Heart left ventricle (tissue), 16 donors: ENCODE results near the gene KCNJ18. TPM values are rescaled to one million over a fixed set of nuclear protein-coding genes. Genes with fewer than 3 reads are reported as not detected.
"Not testable (repeated sequence)": the region's sequence is repeated elsewhere in the genome, so short reads cannot be mapped to it uniquely, and the experiment has no call there.

Experiments
- ATAC-seq, 4 donors: fragments of 200-7000 bp; cut with Tn5 transposase; one replicate each; pipeline ENCODE4 v1.9.1; 2020 to 2022; ENCODE audit warnings: moderate library complexity in 4 of 4, mild to moderate bottlenecking in 3 of 4, moderate number of reproducible peaks in 1 of 4
- DNase-seq, 5 donors: peaks; one replicate each; pipeline ENCODE4 v3.0.0-alpha.2; 2020
- H3K27ac ChIP-seq, 12 donors: fragments of 200-600 bp; sonication (generic) in 4 of 12; one replicate each; pipeline versions ENCODE4 v1.5.0 to v1.8.0; 2016 to 2022; ENCODE audit warnings: mild to moderate bottlenecking in 2 of 12
- H3K27me3 ChIP-seq, 9 donors: fragments of 200-600 bp; sonication (generic) in 2 of 9; one replicate each; pipeline versions ENCODE4 v1.5.1 to v1.8.0; 2016 to 2022; ENCODE audit warnings: mild to moderate bottlenecking in 3 of 9
- H3K36me3 ChIP-seq, 9 donors: fragments of 200-600 bp; sonication (generic) in 2 of 9; one replicate each; pipeline versions ENCODE4 v1.5.0 to v1.8.0; 2018 to 2022; ENCODE audit warnings: mild to moderate bottlenecking in 2 of 9
- H3K4me1 ChIP-seq, 12 donors: fragments of 200-600 bp; sonication (generic) in 4 of 12; one replicate each; pipeline versions ENCODE4 v1.5.0 to v1.8.0; 2016 to 2022; ENCODE audit warnings: mild to moderate bottlenecking in 3 of 12
- H3K4me3 ChIP-seq, 12 donors: fragments of 200-600 bp; sonication (generic) in 4 of 12; one replicate each; pipeline versions ENCODE4 v1.5.0 to v1.8.0; 2017 to 2022; ENCODE audit warnings: mild to moderate bottlenecking in 9 of 12, moderate library complexity in 4 of 12
- H3K9me3 ChIP-seq, 12 donors: fragments of 200-600 bp; sonication (generic) in 4 of 12; one replicate each; pipeline versions ENCODE4 v1.5.0 to v1.8.0; 2016 to 2022; ENCODE audit warnings: mild to moderate bottlenecking in 1 of 12
- WGBS, 4 donors: extraction: QIAGEN DNeasy Blood & Tissue Kit in 2 of 4; methylation state at CpG; one replicate each; pipeline versions ENCODE4 v1.1.5 to v1.1.7; 2013 to 2018; 5-methylcytosine and 5-hydroxymethylcytosine counted together
- intact Hi-C, 10 donors: fragments of 100-400 bp; cut with DNase I; formaldehyde crosslinking; loops; one replicate each; pipeline versions ENCODE4 v1.11.1 to v1.14.2; 2022
- long read RNA-seq, 3 donors: library from polyadenylated mRNA; unstranded; transcript quantifications; one replicate each; pipeline ENCODE4 v2.0.0, GENCODE V29; 2020 to 2021
- polyA plus RNA-seq, 2 donors: library from polyadenylated mRNA; stranded (reverse); fragments of 200-250 nt; gene quantifications; one replicate each; pipeline ENCODE4 v1.2.3, GENCODE V29; 2013
- total RNA-seq, 9 donors: library from RNA; depleted of rRNA in 2 of 9; stranded (reverse); fragments of >200 nt in 2 of 9; fragmentation: NEBNext Ultra II Directional in 3 of 9; extraction: Animal tissue kit (Norgen Biotek cat#: 25700) in 3 of 9; gene quantifications; one replicate each; pipeline versions ENCODE4 v1.1.0 to v1.2.4, GENCODE V29; 2016 to 2023
- donor health status: ischemic (EF 13 %, LVEDD 7.1; RV severe dilation, severe dysfunction).
- donor health status: healthy with polysubstance abuse.
- donor health status: DM: no; HTN: yes; CAD: no.
- donor health status: DM: no; HTN: no; CAD: no.
- donor health status: ischemic (EF 25% LVEDD 6.9; RV normal size, moderate dysfunction).
- donor health status: ischemic (EF 25% LVEDD 5.7; RV mildly dilated, moderate dysfunction).
- donor health status: healthy.
- donor health status: DM: yes; HTN: yes; CAD: no.
- donor health status: ischemic (EF 35%, LVEDD 5.7; RV mildly dilated, moderate dysfunction).
- donor health status: nonischemic (EF 11% LVEDD 7.7; RV severe dilation, severe dysfunction).
- donor health status: DM: yes; HTN: yes; CAD: no.
- donor health status: PGD.
- donor health status: ischemic (EF 29% LVEDD 5.4; RV normal size, mild dysfunction).
- donor health status: nonischemic (EF 23%, LVEDD 6.1; RV moderate dilation, normal function).

Gene KCNJ18
- total RNA-seq (not detected), polyA plus RNA-seq (not detected)
- long read RNA-seq, donor 1 = 0 reads
- long read RNA-seq, donor 2 = 0 reads
- long read RNA-seq, donor 3 = 0 reads

DNA sequence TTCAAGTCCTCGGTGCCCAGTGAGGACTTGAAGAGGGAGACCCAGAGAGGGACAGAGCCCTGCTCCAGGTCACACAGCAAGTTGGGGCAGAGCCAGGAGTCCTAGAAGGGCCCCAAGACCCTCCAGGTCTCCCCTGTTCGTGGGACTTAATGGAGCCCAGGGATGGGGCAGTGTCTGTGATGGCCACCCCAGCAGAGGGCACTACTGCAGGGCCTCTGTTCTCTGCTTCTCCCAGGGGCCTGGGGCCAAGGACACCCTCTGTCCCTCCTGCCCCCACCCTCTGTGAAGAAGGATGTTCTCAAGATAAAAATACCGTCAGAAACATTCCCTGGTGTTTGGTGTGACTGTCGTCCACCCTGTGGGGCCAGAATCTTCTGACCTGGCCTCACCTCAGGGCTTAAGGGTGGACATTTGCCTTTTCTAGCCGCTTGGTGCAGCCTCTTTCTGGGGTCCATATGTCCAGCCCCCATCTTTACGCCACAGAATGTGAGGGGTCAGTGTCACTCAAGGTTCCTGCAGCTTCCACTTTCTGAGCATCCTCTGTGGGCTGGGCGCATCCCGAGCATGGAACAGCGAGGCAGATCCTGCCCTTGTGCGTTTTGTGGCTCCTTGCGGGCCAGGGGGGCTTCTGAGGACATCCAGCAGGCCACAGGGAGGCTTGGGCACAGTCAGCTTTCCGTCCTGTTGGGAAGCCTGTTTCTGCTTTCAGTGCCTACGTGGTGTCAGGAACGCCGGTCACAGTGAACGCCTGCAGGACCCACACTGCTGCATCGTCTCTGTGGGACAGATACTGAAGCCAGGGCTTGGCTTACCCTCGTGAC lies at the start of gene KCNJ18:
TSS of gene KCNJ18 (plus strand) at position 641 of the 821 bp plus-strand sequence. CDS start 10,264 bp downstream, outside the sequence.
- H3K4me3 ChIP-seq, H3K9me3 ChIP-seq, H3K27ac ChIP-seq, H3K4me1 ChIP-seq, intact Hi-C loops, H3K27me3 ChIP-seq, H3K36me3 ChIP-seq: not testable (repeated sequence)
- DNase-seq (peak in 1 of 5 donors; percentile 49), ATAC-seq (peak in 1 of 4 donors; percentile 14)
- WGBS, 4 donors = 64 to 78% (median 68%) methylated on average over 5 to 18 of the region's 18 CpGs

DNA sequence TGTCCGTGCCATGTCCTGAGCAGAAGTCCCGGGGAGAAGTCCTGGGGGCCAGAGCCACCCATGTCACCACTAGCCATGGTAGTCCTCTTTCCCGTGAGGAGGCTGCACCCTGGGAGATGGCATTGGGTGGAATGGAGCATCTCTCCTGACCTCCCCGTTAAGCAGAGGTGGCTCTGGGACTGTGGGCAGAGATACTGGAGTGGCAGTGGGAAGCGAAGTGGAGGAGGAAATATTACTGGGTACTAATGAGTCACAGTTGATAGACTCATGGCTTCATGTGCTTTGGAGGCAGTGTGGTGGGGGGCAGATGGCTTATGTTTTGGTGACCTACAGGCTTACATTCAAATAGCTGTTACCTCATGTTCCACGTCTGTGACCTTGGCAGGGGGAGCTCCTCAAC lies 44.2 kb upstream of the KCNJ18 start:
- intact Hi-C loops, H3K4me1 ChIP-seq, H3K36me3 ChIP-seq, H3K4me3 ChIP-seq, H3K9me3 ChIP-seq, H3K27ac ChIP-seq, DNase-seq, ATAC-seq, H3K27me3 ChIP-seq: not testable (repeated sequence)
- WGBS, 4 donors = 71 to 75% (median 73%) methylated on average over 5 to 6 of the region's 6 CpGs

DNA sequence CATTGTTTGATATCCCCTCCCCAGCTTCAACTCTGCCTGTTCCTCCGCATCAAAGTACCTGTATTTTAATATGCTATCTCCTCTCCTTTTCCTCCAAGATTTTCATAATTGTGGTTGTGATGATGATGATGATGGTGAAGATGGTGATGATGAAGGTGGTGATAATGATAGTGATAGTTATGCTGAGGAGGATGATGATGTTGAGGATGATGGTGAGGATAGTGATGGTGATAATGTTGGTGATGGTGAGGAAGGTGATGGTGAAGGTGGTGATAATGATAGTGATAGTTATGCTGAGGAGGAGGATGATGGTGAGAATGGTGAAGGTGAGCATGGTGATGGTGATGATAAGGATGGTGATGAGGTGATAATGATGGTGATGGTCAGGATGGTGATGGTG lies 42.3 kb upstream of the KCNJ18 start:
- H3K9me3 ChIP-seq, intact Hi-C loops, H3K36me3 ChIP-seq, ATAC-seq, H3K27me3 ChIP-seq, H3K27ac ChIP-seq, DNase-seq, H3K4me1 ChIP-seq, H3K4me3 ChIP-seq: not testable (repeated sequence)
- whole genome bisulfite sequencing, 4 donors = 72 to 88% (median 76%) methylated on average over 1 of the region's 1 CpG

DNA sequence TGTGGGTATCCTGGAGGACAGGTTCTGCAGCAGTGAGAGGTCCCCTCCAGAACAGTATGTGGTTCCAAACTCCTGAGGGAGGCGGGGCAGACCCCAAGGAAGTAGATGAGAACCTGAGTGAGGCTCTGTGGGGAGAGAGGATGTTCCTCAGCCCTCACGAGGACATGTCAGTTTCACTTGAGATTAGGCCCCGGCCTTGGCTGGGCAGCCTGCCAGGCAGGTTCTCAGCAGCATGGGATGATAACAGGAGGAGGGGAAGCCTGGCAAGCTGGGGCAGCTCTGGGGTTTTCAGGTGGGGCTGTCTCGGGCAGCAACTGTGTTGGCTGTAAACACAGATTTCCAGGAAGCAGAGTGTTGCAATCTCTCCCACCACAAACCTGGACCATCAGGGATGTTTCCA lies 40.3 kb upstream of the KCNJ18 start:
- WGBS, 4 donors = 15 to 29% (median 20%) methylated on average over 3 to 4 of the region's 4 CpGs
- intact Hi-C loops, H3K4me1 ChIP-seq, H3K4me3 ChIP-seq, H3K27ac ChIP-seq, H3K9me3 ChIP-seq, DNase-seq, H3K27me3 ChIP-seq, ATAC-seq, H3K36me3 ChIP-seq: not testable (repeated sequence)

DNA sequence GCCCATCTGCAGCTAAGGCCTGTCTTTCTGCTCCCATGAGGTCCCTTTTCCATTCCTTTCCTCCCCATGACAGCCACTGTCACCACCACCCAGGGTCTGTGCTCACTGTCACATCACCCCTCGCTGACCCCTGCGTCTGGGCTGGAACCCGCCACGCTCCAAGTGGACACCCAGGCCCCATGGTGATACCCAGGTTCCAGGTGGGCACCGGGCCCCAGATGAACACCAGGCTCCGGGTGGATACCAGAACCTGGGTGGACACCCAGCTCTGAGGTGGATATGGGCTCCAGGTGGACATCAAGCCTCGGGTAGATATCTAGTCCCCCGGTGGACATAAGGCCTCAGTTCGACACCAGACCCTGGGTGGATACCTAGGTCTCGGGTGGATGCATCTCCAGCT lies 39.1 kb upstream of the KCNJ18 start:
- intact Hi-C loops, H3K4me1 ChIP-seq, DNase-seq, ATAC-seq, H3K4me3 ChIP-seq, H3K27me3 ChIP-seq, H3K36me3 ChIP-seq, H3K9me3 ChIP-seq, H3K27ac ChIP-seq: not testable (repeated sequence)
- WGBS, 4 donors = 81 to 88% (median 84%) methylated on average over 7 to 10 of the region's 10 CpGs

DNA sequence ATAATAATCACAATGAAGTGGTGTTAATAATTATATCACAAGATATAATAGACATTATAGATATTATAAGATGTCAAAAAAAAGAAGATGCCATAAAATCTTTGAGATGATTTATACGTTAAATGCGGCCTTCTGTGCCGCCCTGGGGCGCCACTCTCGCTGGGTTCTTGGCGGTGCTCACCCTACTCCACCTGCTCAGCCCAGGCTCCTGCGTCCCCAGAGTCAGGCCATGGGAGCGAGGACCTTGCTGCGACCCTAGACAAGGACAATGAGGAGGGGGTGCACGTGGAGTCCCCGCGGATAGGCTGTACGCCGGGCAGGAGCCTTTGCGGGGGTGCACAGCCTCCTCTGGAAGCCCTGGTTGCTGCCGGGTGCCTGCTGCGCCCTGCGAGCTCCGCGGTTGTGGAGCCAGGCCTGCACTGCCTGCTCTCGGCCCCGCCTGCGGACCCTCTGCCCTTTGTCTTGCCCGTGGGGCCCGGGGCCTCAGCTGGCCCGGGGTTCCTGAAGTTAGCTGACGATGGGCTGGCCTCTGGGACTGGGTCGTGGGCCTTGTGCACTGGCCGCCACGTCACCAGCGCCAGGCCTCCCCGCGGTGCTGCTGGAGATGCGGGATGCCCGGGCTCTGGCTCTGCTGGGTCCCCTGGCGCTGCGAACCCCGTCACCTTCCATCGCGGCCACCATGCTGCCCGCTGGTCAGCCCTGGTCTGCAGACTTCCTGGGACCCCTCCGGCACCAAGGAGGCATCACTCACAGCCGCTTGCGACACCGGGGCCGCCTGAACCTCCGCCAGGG lies 35.6 kb upstream of the KCNJ18 start:
- H3K27me3 ChIP-seq, intact Hi-C loops: not testable (repeated sequence)
- WGBS, 4 donors = 64 to 72% (median 67%) methylated on average over 27 to 47 of the region's 47 CpGs

DNA sequence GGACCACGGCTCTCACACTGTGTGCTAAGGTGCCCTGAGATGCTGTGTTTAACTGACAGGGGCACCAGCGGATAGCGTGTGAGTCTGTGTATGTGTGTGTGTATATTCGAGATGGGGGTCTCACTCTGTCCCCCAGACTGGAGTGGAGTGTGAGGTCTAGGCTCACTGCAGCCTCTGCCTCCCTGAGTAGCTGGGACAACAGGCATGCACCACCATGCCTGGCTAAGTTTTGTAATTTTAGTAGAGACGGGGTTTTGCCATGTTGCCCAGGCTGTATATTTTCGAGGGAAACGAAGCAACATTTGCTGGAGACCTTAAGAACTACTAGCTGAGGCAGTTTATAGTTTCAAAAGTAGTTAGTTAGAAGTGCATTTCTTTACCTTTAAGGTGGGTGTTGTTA lies 32.7 kb upstream of the KCNJ18 start:
- H3K4me3 ChIP-seq, H3K27me3 ChIP-seq, intact Hi-C loops, H3K36me3 ChIP-seq, ATAC-seq, H3K27ac ChIP-seq, DNase-seq, H3K9me3 ChIP-seq, H3K4me1 ChIP-seq: not testable (repeated sequence)
- WGBS, 4 donors = 43 to 52% (median 51%) methylated on average over 6 to 7 of the region's 7 CpGs

More for the DNA sequence above, 35.6 kb upstream of the KCNJ18 start:
- not testable (repeated sequence) for H3K27ac ChIP-seq, H3K36me3 ChIP-seq, H3K9me3 ChIP-seq, DNase-seq, ATAC-seq, H3K4me1 ChIP-seq, H3K4me3 ChIP-seq

DNA sequence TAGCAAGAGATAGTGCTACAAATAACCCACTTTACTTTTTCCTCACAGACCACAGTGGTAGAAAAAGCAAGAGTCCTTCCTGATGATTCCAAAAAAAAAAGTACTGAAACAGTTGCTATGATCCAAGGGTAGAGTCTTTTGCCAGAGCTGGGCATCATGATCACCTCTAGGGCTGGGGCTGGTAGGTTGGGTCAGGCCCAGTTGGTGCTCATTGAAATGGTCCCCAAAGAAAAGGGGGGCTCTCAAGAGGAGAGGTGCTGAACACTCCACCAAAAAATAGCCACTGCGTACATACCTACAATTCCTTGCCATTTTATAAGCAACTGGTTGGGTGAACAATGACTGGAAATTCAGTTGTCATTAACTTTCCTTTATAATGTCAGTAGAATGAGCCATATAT lies 30.9 kb upstream of the KCNJ18 start:
- H3K27ac ChIP-seq, H3K27me3 ChIP-seq, H3K36me3 ChIP-seq, ATAC-seq, H3K4me3 ChIP-seq, H3K9me3 ChIP-seq, DNase-seq, intact Hi-C loops, H3K4me1 ChIP-seq: not testable (repeated sequence)
- 0 to 94% (median 81%) methylated on average over 1 of the region's 1 CpG for WGBS, 4 donors

DNA sequence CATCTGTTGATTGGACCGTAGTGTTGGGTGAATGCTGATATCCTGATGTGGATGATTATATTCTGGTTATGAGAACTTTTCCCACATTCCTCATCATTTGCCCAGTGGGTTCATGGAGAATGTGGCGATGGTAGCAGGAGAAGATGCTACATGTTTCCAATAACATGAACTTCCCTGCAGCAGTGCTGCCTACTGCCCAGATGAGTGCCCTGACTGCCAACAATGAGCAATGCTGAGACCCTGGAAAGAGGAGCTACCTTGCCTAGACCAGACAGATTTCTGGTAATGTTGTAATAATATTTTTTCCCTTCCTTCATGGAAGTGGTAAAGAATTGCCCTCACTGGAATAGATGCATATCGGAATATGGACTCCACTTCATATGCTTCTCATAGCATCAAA lies 29.2 kb upstream of the KCNJ18 start:
- H3K4me1 ChIP-seq, intact Hi-C loops, H3K9me3 ChIP-seq, ATAC-seq, H3K27ac ChIP-seq, H3K4me3 ChIP-seq, H3K36me3 ChIP-seq, H3K27me3 ChIP-seq, DNase-seq: not testable (repeated sequence)
- 70 to 75% (median 72%) methylated on average over 3 of the region's 3 CpGs for WGBS, 4 donors

DNA sequence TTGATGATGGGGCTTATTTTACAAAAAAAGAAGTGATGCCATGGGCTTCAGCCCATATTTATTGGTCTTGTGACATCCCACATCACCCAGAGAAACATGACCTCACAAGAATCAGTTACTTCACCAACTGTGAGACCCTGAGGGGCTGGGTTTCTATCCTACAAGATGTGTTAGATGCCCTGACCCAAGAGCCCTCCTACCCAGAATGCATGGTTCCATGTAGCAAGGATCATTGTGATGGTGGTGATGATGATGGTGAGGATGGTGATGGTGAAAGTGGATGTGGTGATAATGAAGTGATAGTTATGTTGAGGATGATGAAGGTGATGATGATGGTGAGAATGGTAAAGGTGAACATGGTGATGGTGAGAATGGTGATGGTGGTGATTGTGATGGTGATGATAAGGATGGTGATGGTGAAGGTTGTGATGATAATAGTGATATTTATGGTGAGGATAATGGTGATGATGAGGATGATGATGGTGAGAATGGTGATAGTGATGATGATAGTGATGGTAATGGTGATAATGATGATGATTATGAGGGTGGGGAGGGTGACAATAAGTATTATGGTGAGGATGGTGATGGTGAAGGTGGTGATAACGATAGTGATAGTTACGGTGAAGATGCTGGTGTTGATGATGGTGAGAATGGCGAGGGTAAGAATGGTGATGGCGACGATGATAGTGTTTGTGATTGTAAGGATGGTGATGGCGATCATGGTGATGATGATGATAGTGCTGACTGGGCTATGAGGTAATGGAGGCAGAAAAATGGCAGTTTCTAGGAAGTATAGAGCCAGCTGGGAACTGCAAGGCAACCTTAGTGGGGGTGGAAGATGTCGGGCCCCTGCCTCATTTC lies 28.5 kb upstream of the KCNJ18 start:
- H3K36me3 ChIP-seq, H3K4me3 ChIP-seq, H3K4me1 ChIP-seq, H3K9me3 ChIP-seq, H3K27ac ChIP-seq, DNase-seq, intact Hi-C loops, H3K27me3 ChIP-seq: not testable (repeated sequence)
- ATAC-seq = peak in 2 of 4 donors; percentile 34 to 69
- WGBS, 4 donors = 50 to 67% (median 62%) methylated on average over 7 of the region's 7 CpGs
